NCI-H146 (cell line): ENCODE measurements around the gene ITIH4.

ENCODE experiments used
- DNase-seq: peaks from one replicate; lab custom pipeline; 2025; lab: John Stamatoyannopoulos, UW

ITIH4 gene

GRCh38 chr3:52830535-52831258 is at the start of gene ITIH4:
TSS of gene ITIH4 (minus strand) at chr3:52830672. CDS start at chr3:52830642, 30 bp downstream.
- DNase-seq: no peak

DNA sequence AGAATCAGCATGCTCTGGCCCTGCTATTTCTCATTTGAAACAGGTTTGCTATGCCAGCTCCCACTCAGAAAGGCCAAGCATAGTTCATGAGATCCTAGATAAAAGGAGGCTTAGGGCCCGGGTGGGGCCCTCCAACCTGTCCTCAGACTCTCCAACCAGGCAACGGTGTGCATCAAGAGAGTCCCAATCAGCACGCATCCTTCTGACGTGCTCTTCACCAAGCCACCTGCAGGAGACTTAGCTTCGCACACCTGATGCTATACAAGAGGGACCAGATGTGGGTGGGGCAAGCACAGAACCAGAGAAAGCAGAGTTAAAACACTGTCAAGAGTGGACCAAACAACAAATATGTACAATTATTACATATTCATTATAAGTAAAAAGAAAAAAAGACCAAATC is 49.6 kb upstream of the ITIH4 start:
- no peak for DNase-seq

- no peak for DNase-seq
Measured at GRCh38 chr3:52879581-52879980, 49.1 kb upstream of the ITIH4 start.

- no peak for DNase-seq
Measured at GRCh38 chr3:52879090-52879489, 48.6 kb upstream of the ITIH4 start.

GRCh38 chr3:52877085-52877484 is 46.6 kb upstream of the ITIH4 start:
- DNase-seq: no peak

- no peak for DNase-seq
Measured at GRCh38 chr3:52874864-52875587, 44.6 kb upstream of the ITIH4 start.

GRCh38 chr3:52874160-52874701 is 43.8 kb upstream of the ITIH4 start:
- no peak for DNase-seq

DNA sequence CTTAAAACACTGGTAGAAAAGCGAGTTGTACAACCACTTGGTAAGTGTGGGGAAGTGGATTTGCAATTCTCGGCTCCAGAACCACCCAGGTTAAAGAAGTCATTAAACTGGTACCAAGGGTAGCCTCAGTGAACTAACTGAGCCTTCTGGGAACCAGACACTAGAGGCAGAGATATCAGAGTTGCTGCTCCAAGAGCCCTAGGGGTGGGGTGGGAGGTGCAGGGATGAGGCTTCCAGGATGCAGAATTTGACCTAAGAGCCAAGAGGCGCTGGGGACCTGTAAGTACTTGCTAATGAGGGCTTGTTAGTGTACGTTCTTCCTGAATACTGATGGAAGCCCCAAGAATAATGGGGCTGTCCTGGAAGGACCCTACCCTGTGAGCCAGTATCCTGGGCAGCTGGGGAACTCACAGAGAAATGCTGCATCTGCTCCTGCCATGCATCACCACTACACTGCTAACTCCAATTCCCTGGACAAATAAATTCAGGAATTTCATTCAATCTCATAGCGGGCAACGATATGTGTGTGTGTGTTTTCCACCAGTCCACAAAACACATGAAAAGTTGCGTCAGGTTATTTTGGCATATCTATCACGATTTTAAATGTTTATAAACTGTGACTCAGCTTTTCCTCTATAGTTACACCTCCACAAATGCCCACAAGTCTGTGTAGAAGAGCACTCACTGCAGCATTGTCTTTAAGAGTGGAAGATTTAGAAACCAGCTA is 43.1 kb upstream of the ITIH4 start:
- no peak for DNase-seq

- DNase-seq: no peak
Measured at GRCh38 chr3:52872245-52872644, 41.8 kb upstream of the ITIH4 start.

GRCh38 chr3:52871761-52872160 is 41.3 kb upstream of the ITIH4 start:
- DNase-seq: no peak

DNA sequence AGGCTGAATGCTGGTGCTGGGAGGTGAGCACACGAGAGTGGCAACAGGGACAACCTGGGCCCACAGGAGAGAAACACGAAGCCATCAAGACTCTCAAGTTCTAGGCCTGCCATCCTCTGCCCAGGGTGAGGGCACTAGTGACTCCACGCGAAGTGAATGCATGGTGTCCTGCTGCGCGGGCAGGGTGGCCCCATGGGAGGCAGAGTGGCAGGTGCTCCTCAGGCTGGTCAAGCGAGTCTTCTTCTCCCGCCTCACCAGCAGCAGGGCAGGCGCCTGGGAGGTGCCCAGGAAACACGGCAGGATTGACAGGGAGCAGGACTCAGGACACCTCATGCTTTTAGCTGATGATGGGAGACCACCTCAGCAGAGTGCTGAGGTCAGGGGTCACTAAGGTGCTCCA is 40.0 kb upstream of the ITIH4 start:
- no peak for DNase-seq

DNA sequence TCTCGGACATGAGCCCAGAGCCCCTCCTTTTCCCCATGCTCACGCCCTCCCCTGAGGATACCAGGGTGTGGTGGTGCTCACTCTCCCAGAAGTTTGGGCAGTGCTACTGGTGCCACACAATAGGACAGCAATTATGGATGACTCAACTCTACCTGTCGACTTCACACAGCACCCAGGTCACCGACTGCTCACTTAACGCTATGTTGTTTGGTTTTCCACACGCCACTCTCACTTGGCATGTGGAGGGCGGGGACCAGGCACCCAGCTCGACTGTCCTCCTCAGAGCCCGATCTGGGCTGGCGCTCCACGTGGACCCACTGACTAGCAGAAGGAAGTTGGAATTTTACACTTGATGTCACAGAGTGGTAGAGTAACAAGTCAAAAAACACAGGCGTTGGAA is 36.0 kb upstream of the ITIH4 start:
- no peak for DNase-seq

- no peak for DNase-seq
Measured at GRCh38 chr3:52865994-52866393, 35.5 kb upstream of the ITIH4 start.

DNA sequence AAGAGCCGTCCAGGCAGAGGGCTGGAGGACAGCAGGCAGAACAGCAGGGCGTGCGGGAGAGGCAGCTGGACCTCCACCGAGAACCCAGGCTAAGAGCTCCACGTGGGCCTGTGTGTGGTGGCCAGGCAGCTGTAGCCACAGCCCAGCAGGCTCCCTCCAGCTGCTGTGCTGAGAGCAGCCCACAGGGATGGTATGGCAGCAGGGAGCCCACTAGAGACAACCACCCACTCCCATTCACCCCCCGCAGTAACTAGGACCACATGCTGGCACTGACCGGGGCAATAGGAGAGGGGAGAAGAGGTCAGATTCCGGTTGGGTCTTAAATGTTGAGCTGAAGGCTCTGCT is 29.9 kb upstream of the ITIH4 start:
- peak; percentile 30 for DNase-seq

DNA sequence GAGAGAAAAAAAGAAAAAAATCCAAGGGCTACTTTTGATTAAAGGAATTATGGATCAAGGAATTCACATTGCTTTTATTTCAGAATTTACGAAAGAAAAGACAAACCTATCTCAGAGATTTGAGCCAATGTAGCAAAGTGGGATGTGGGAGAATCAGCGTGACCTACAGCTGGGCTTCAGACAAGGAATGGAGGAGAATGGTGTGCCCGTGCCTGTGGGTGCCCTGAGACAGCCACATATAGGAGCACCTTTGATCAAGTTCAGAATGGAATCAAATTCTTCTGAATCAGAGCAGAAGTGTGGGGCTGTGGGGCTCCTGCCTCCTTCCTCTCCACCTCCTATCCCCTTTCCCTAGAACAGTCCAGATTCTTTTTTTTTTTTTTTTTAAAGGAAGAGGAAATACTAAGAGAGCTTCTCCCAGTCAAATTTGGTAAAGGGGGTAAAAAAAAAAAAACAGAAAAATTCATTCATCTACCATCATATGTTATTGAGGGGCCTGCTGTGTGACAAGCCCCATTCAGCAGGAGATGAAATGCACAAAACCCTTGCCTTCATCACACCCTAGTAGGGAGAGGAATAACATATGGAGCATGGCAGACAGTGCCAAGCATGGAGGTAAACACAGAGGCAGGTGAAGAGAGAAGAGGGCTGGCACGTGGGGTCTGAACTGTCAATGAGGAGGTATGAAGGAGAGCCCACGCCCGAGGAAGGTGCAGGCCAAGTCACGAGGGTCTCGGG is 29.4 kb upstream of the ITIH4 start:
- DNase-seq: no peak

GRCh38 chr3:52857864-52858263 is 27.4 kb upstream of the ITIH4 start:
- no peak for DNase-seq

DNA sequence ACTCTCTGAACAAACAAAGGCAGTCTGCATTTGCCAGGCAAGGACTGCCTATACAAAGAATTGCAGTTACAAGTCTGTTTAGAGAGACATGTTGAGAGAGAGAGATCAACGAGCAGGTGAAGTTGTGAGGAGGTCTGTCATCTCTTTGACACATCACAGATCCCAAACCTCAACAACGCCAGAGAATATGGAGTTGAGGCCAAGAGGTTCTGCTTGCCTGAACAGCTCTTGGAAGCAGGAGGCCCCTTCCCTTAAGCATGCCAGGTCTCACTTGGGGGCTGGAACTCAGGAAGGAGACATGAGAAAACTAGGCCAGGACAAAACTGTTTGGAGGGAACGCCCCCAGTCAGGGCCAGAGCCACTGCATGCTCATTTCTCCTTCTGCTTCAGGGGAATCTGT is 26.7 kb upstream of the ITIH4 start:
- DNase-seq: no peak

DNA sequence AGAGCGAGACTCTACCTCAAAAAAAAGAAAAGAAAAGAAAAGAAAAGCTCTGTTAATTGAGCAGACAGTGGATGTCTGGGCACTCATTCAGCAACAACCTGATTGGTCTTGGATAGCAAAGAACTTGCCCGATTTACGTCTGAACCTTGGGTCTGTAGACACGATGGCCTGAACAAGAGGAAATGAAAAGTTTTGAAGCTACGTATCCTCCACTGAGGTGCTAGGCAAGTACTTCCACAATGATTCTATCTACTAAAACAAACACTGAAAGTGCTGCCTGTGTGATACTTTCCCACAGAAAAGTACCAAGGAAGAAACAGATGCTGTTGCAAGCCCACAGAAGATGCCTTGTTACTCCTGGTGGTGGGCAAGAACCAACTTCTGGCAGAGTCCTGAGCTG is 26.2 kb upstream of the ITIH4 start:
- no peak for DNase-seq

- no peak for DNase-seq
Measured at GRCh38 chr3:52854013-52854412, 23.5 kb upstream of the ITIH4 start.

DNA sequence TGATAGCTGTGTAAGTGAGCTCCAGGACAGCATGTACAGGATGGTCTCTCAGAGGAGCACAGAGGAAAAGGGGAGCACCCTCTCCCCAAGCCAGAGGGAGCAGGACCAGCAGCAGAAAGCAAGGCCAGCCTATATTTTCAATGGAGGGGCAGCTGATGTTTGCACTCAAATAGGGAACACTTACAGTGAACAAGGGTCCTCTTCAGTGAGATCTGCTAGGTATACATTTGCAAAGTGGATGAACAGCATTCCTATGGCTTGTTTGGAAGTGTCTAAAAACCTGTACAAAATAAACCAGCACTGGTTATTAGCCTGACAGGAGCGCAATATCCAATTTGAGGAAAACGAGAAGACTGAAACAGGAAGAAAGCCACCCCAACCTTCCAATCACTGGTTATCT is 21.9 kb upstream of the ITIH4 start:
- DNase-seq: no peak

DNA sequence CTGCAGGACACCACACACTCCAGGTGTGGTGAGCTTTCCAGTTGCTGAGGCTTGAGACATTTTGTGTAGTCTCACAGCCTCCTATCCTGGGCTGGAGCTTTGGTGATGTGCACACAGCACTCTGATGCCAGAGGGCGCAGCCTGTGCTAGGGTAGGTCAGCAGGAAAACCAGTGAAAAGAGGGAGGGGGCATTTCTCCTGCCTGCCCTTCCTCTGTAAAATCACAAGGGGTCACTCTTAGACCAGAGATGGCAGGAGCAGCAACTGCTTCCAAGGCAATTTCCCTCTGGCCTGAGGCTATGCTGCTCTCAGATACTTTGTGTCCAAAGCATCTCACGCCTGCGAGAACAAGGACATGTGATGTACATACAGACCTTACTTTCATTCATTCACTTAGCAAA is 20.9 kb upstream of the ITIH4 start:
- DNase-seq: peak; percentile 68

- no peak for DNase-seq
Measured at GRCh38 chr3:52849656-52850055, 19.2 kb upstream of the ITIH4 start.
